Stimulated activated CD4-positive, alpha-beta T cell treated with anti-CD3 and anti-CD28 coated beads, TNF-alpha, amount 100 ng/mL, for 4 hours (primary cell): ENCODE data around the gene CRYBA4.

Source experiments
- DNase-seq, 3 experiments: peaks; one replicate each; pipeline ENCODE4 v3.0.0-alpha.2; 2020; ENCODE audit warnings: low read depth in 3 of 3

CRYBA4 gene

DNA sequence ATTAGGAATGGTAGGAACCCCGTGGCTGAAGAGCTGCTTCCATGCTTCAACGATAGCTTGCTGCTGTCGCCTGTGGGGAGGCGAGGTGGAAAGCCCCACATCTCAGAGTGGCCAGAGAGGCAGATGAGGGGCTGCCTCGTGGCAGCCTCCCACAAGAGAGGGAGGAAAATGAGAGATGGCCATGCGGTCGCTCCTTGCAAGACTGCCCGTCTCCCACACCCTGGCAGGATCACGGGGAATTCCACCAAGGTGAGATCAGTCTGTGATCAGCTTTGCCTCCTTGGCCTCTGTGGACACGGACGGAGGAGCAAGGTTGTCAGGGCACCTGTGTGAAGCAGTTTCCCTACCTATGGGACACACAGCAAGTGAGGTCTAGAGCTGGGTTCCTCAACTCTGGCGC lies 3.0 kb downstream of the CRYBA4 start:
- DNase-seq, result no peak

DNA sequence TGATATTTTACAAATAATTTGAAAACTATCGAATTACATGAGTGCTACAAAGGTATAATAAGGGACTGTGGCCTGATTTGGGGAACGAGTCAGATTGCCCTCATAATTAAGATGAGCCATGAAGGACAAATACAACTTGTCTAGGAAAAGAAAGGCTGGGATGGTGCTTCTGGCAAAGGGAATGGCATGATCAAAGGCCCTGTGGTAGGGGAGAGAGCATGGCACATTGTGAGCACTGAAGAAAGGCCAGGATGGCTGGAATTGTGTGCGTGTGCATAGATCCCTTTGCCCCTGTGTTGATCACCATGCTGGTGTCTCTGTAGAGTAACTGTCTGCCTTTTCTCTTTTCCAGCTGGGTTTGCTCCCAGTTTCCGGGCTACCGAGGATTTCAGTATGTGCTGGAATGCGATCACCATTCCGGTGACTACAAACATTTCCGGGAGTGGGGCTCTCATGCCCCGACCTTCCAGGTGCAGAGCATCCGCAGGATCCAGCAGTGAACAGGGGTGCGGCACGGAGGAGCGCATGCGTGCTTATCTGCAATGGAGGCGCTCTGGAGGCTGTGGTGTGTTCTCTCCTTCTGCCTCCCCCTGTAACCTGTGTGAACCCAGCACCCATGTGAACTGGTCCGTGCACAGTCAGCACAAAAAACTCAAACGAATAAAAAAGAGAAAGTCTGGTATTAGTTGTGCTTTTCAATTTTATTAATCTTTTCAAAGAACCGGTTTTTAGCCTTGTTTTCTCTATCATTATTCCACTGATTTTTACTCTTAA lies 8.4 kb downstream of the CRYBA4 start:
- no peak for DNase-seq

DNA sequence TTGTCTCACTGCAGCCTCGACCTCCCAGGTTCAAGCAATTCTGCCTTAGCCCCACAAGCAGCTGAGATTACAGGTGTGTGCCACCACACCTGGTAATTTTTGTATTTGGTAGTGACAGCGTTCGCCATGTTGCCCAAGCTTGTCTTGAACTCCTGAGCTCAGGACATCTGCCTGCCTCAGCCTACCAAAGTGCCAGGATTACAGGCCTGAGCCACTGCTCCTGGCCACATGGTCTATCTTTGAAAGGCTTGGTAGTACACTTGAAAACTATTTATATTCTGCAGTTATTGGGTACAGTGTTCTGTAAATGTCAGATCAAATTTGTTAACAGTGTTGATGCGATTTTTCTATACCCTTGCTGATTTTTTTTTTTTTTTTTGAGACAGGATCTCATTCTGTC lies 9.5 kb downstream of the CRYBA4 start:
- no peak for DNase-seq

DNA sequence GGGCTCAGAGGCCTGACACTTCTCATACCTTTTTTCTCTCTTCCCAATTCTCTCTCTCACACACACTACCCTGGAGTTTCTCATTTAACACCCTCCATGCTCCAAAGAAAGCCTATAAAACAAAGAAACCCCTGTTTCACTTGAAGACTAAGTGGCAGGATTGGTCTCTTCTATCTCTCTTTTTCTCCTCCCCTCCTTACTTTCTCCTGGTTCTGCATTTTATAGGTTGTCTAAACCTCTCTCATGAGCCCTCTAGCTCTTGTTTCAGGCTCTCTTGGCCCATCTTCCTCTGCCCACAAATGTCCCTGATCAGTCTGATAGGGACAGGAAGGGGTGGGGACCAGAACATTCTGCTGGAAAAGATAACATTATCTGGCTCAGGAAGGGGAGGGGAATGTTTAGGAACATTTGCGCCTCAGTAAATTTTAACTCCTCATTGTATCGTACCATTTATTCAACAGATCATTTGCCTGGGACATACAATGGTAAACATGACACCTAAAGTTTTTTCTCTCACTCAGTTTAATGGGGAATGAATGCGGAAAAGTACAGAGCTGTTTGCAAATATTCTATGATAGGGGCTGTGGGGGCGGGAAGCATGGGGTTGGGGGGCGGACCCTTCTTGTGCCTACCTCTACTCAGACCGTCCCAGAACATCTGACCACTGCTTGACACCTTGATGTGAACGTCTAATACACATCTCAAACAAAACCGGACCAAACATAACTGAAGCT lies 10.8 kb downstream of the CRYBA4 start:
- no peak for DNase-seq

DNA sequence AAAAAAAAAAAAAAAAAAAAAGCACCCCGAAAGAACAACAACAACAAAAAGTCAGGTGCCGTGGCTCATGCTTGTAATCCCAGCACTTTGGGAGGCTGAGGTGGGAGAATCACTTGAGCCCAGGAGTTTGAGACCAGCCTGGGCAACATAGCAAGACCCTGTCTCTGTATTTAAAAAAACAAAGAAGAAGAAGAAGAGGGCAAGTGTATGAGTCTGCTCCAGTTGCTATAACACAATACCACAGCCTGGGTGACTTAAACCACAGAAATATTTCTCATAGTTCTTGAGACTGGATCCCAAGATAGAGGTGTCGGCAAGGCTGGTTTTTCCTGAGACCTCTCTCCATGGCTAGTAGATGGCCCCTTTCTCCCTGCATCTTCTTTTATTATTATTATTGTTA lies 12.4 kb downstream of the CRYBA4 start:
- no peak for DNase-seq

DNA sequence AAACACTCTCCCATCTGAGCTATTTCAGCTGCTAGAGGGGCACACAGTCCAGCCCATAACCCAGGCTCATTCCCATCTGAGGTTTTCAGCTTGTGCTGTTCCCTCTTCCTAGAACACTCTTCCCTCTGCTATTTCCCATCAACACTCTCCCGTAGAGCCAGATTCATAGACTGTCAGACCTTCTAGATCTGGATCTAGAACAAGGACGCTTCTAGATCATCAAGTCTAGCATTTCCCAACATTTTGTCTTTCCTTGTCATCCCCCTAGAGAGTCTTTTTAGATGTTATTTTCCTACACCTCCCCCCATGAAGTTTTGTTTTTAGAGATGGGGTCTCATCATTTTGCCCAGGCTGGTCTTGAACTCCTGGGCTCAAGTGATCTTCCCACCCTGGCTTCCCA lies 13.4 kb downstream of the CRYBA4 start:
- no peak for DNase-seq

DNA sequence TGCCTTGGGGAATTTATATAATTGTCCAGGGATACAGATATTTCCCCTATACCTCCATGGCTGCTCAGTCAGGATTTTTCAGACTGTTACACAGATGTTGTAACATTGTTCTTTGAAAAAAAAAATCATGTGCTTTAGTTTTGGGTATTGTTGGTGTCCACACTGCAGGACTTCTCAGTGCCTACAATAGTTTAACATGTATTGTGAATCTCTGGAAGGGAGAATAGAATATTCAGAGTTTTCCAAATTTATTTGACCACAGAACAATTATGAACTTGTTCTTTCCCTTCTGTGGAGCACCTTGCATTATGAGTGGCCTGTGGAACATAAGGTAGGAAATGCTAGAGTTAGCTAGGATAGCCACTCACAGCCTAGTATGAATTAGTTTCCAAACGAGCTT lies 14.5 kb downstream of the CRYBA4 start:
- DNase-seq, result no peak

DNA sequence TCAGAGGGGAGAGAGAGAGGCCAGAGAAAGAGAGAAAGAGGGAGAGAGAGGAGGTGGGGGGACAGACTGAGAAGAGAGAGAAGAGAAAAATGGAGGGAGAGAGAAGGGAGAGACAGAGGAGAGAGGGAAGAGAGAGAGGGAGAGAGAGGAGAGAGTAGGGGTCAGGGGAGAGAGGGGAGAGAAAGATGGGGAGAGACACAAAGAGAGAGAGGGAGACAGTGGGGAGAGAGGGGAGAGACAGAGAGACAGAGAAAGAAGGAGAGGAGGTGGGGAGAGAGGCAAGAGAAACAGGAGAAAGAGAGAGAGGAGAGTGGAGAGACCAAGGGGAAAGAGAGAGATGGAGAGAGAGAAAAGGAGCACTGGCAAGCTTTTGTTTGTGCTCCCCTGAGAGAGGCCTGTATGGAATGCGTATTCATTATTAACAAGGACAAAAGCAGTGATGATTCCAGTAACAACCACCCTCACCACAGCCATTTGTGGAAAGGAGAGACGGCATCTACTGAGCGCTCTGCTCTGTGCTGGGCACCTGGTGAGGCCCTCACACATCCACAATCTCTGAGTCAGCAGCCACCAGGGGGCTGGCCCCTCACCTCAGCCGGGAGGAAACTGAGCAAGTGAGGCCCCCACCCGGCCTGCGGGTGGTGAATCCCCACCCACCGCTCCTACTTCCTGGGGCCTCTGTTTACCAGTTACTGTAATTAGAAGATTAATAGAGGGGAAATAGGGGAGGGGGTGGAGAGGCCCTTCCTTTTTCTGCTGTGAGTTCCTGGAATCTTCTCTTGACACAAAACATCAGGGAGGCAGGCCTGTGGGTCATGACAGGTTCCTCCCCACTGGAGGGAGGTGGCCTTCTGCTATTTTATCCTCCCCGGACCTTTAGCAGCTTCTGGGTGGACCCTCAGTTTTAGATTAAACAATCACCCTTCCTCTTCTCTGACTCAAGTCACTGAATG lies 21.0 kb downstream of the CRYBA4 start:
- DNase-seq, result peak; percentile 65 to 67 (median 66)

DNA sequence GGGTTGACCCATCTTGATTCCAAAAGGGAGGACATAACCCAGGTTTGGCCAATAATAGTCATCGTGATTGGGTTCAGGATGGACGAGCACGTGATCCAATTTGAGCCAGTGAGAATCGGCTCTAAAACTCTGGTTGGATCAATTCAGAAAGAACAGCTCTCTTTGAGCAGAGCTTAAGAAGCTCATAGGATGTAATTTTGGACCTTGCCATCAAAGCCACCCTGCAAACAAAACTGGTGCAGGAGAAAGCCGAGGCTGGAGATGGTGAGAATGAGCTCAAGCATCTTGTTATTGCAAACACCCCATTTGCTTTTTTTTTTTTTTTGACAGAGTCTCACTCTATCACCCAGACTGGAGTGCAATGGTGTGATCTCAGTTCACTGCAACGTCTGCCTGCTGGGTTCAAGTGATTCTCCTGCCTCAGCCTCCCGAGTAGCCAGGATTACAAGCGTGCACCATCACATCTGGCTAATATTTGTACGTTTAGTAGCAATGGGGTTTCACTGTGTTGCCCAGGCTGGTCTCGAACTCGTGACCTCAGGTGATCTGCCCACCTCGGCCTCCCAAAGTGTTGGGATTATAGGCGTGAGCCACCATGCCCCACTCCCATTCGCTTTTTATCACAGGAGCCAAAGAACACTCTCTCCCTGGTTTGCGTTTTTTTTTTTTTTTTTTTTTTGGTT lies 21.8 kb downstream of the CRYBA4 start:
- no peak for DNase-seq

DNA sequence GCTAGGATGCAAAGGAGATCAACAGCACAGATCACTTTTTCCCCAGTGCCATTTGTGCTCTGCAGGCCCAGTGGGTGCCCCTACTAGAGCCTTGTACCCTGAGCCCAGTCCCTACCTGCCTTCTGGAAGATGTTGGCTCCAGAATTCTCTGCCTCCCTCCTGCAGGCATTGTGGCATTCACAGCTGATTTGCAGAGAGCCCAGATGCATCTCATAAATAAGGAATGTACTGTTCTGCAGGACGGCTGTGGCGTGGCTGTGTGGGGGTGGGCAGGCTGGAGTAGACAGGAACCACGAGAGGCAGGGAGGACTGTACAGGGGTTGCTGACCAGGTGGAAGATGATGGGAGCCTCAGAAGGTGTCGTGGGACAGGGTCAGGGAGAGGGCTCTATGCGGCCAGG lies 24.4 kb downstream of the CRYBA4 start:
- DNase-seq, result no peak

DNA sequence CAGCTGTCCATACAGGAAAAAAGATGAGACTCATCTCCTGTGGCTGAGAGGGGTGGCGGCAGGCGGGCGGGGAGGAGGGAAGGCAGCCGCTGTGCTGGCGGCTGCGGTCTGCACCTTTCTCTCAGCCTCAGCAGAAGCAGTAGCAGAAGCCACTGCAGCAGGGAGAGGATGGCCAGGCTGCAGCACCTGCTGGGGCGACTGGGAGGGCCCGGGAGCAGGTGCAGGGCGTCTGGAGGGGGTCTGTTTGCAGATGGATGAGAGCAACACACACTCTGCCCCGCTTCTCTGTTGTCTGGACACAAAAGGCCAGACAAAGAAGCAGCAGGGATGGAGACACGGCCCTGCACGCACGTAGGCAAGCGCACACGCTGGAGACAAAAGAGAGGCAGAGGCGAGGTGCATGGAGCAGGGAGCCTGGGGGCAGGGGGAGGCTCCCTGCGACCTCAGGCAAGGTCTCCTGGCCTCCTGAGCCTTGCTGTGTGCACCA lies 26.3 kb downstream of the CRYBA4 start:
- no peak for DNase-seq

DNA sequence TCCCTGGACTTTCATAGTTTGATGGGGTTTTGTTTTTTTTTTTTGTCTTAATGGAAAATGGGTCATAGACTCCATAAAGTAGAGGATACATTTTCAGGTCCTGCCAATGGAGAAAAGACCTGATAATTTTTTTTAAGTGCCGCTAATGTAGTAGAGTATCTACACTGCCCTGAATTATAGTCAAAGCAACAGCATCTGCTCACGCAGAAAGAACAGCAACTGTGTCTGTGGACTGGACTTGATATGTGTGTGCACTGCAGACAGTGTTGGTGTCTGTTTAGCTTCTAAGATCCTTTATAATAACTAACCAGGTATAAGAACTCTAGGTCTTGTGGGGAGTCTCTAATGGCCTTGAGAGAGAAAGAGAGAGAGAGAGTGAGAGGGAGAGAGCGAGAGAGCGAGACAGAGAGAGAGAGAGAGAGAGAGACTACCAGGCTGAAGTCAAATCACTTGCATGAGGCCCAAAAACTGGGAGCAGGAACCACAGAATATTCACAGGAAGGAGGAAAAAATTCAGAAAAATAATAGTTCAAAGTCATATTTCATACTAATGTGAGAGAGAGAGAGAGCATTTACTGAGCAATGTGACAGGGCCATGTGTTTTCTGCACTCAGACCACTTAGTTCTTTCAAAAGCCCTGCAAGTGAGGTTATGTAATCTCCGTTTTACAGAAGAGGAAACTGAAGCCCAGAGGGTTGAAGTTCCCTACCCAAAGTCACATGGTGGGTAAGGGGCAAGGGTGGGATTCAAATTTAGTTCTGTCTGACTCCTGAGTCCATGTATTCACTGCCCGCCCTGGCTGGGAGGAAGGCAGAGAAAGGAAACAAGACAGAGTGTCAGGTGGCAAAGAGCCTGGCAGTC lies 27.0 kb downstream of the CRYBA4 start:
- DNase-seq, result no peak

DNA sequence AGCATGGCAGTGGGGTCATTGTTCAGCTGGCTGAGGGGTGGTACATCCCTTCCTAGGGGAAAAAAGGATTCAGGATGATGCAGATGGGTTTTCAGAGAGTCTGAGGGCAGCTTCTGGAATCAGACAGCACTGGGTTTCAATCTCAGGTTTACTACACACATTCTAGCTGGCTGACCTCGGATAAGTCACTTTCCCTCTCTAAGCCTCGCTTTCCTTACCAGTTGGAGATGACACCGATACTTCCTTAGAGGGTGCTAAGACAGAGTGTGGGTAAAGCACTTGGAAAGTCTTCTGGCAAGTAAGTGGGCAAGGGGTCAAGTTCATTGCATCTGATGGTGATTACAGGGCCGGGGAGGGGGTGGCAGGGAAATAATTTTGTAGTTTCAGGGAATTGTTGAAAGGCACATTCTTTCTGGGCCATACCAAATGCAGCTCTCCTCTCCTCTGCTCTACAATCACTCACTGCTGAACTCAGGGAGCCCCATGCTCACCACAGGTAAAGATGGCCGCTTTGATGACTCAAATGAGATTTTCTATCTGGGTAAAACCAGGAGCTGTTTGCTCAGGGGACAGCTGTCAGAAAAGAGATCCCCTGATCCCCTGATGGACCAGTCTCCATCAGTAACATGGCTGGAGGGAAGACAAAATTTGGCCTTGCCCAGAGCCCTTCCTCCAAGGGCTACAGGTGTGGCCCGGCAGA lies 29.1 kb downstream of the CRYBA4 start:
- no peak for DNase-seq

DNA sequence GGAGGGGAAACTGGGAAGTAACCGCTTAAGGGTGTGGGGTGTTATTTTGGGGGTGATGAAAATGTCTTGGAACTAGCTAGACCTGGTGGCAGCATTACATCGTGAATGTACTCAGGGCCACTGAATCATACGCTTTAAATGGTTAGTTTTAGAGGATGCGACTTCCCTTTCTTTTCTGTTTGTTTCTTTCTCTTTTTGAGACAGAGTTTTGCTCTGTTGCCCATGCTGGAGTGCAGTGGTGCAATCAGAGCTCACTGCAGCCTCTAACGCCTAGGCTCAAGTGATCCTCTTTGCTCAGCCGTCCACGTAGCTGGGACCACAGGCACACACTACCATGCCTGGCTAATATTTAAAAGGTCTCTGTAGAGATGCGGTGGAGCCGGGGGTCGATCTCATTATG lies 30.1 kb downstream of the CRYBA4 start:
- DNase-seq, result no peak

DNA sequence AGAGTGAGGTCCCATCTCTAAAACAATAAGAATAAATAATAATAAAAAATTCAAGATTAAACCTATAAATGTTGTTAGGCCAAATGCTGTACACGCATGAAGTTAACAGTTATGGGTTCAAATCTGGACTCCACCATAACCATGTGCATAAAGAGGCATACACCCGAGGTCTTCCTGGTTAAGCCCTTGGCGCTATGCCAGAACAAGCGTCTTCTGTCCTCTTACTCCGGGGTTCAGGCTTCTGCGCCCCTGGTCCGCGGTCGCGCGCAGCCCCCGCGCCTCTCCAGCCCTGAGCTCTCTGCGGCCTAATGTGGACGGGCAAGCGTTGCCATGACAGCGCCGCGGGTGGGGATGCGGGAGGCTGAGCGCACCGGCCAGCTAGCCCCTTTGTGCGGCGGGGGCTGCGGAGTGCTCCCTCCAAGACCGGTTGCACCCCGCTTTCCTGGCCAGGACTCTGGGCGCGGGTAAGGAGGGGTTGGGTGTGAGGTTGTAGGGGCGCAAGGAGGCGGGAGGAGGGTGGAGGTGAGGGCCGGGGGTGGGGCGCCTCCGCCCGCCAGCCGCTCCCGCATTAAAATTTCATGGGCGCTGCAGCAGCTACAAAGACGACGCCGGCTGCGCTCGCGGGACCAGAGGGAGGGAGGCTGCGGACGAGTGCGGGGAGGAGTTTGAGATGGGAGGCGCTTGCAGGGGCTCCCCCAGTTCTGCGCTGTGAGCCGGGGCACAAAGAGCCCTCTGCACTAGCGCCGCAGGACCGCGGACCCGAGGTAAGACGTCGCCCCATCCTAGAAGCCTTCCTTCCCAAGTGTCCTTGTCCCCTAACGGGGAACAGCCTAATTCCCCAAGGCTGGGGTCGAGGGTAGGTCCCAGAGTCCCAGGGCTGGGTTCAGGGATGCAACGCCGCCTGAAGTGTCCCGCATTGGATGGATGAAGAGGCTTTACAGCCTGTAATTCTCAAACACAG lies 35.4 kb downstream of the CRYBA4 start, which contains the start of gene MIAT:
Gene MIAT, plus strand, starts transcription at position 698 of the 961 bp plus-strand sequence.
- peak in 1 of 3 experiments; percentile 44 for DNase-seq

DNA sequence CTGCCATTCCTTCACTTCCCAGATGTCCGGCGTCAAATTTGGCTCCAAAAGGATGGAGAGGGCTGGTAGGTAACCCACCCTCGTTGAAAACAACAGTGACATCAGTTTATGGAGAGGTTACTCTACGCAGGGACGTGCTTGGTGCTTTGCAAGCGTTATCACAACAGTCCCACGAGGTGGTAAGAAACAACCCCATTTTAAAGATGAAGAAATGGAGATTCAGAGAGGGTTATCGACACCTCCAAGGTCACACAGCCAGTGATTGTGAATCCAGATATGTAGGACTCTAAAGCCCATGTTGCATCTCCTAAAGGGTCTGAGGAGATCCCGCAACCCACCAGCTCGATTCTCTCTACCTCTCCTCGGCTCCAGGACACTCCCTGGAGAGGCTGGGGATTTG lies 36.4 kb downstream of the CRYBA4 start:
- no peak for DNase-seq

DNA sequence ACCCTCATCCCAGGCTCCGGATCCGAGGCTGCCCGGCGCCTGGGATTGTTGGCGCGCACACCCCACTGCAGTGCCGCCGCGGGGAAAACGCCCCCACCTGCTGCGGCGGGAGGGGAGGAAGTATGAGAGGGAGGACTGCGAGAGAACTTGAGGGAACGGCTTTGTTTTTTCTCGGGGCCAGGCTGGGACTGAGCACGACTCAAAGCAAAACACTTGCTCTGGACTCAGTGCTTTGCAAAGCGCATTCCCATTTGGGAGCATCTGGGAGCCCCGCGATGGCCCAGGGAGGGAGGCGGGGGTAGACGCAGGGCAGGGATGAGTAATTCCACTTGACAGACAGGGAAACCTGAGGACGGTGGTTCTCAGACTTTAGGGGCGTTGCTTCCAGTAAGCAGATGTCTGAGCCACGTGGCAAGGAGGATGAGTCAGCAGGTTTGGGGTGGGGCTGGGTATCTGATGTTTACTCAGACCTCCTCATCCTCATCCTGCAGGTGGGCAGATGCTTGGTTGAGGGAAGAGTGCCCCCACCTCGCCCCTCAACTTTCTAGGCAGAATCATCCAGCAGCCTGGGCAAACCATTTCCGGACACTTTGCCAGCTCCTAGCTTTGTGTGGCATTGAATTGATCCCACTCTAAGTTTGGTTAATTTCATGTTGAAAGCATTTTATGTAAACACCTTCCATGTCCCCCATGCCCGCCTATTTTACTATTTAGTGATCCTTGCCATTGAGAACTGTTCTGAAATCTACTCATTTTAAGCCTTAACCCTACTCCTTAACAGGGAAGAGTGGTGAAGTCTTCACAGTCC lies 37.1 kb downstream of the CRYBA4 start:
- DNase-seq, result peak; percentile 57 to 79 (median 73)

DNA sequence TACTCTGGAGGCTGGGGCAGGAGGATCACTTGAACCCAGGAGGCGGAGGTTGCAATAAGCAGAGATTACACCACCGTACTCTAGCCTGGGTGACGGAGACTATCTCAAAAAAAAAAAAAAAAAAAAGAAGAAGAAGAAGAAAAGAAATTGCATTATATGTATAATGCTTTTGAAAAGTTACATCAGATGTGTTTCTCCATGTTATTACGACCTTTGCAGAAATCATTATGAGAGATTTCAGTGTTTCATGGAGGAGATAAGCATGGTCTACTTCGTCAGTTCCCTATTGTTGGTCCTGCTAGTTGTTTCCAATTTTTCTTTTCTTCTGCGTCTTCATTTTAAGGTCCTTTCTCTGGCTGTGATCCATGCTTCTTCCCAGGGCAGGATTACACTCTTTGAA lies 38.6 kb downstream of the CRYBA4 start:
- no peak for DNase-seq
